Nucleus accumbens (tissue), 56 donors: Measurements from ENCODE around the gene LPP.
A peak's percentile ranks its signal among the peaks of the same experiment; 100 is the strongest.
"Not testable (repeated sequence)": the region's sequence is repeated elsewhere in the genome, so short reads cannot be mapped to it uniquely, and the experiment has no call there.

Source experiments
- DNase-seq, 56 donors: peaks; one replicate each; lab custom pipeline; 2025; lab: John Stamatoyannopoulos, UW

LPP gene

DNA sequence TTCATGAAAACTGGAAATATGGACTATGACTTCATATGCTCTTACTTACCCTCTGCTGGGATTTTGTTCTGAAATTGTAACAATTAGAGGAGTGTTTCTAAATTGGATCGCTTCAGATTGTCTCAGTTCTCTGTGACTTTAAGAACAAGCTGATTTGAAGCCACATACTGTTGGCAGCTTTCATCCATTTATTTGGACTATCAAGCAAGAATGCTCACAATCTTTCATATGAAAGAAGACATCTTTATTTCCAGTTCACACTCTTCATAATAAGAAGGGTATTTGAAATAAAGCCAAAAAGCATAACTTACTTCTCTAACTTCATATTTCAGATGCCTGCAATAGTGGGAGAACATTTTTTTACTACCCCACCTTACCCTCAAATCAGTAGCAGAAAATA lies 526.2 kb downstream of the LPP start:
- no peak for DNase-seq

GRCh38 chr3:188680605-188681004 lies 526.6 kb downstream of the LPP start:
- DNase-seq = no peak

DNA sequence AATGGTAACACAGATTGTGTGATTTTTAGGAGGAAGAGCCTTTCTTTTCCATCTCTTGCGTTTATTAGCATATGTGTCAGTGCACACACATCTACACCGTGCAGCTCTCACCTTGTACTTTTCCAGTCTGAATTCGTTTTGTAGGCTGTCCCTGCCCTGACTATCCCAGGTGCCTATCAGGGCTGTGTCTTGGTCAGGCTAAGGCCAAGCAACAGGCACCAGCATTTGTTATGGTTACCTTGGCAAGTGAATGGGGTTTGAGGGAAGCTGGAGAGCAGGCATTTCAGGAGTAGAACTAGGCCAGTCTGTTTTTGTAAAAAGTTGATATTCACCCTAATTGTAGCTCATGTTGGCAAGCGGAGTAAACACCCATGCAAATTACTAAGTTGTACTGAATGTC lies 528.4 kb downstream of the LPP start:
- DNase-seq = no peak

- no peak for DNase-seq
Measured at GRCh38 chr3:188683032-188683521, 529.1 kb downstream of the LPP start.

GRCh38 chr3:188684276-188684675 lies 530.3 kb downstream of the LPP start:
- no peak for DNase-seq

GRCh38 chr3:188685789-188686188 lies 531.8 kb downstream of the LPP start:
- no peak for DNase-seq

DNA sequence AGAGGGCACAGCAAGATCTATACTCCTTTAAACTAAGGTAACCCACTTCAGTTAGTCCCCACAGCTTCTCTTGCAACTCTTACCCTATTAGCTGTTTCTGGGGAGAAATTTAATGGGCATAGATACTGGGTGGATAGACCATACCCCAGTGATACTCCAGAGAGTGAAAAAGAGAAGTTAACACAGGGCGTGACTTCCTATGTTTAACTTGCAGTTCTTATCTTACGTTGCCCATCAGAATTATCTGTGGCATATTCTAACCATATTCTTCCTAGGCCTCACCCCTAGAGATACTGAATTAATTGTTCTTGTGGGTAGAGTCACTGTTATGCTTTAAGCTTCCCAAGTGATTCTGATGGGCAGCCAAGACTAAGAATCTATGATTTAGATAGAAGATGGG lies 532.4 kb downstream of the LPP start:
- no peak for DNase-seq

DNA sequence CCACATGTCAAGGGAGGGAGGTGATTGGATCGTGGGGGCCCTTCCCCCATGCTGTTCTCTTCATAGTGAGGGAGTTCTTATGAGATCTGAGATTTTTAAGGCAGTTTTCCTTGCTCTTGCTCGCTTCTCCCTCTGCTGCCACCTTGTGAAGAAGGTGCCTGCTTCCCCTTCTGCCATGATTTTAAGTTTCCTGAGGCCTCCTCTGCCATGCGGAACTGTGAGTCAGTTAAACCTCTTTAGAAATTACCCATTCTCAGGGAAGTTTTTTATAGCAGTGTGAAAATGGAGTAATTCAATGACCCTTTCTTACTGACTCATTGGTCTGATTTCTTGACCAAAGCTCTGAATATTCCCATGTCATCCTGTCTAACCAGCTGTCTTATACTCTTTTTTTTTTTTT lies 533.4 kb downstream of the LPP start:
- DNase-seq = peak in 7 of 56 donors; percentile 1 to 22 (median 8)

GRCh38 chr3:188689101-188689574 lies 535.2 kb downstream of the LPP start:
- no peak for DNase-seq

DNA sequence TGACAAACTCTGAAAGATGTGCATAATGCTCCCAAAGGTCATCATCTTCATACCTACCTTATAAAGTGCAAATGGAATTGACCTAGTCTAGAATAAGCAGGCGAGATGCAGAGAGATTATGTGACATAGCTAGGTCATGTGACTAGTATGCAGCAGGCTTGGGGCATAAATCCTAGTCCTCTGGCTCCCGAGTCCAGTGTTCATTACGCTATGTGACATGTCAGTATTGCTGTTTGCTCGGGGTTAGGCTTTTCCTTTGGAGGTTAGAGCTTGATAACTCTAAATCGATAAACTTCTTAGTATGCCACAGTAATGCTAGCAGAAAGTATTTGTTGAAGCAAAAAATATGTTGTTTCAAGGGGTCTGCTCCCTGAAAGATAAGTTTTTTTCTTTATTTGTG lies 536.1 kb downstream of the LPP start:
- DNase-seq = no peak

- no peak for DNase-seq
Measured at GRCh38 chr3:188691004-188691403, 537.0 kb downstream of the LPP start.

GRCh38 chr3:188691665-188692064 lies 537.7 kb downstream of the LPP start:
- DNase-seq = no peak

DNA sequence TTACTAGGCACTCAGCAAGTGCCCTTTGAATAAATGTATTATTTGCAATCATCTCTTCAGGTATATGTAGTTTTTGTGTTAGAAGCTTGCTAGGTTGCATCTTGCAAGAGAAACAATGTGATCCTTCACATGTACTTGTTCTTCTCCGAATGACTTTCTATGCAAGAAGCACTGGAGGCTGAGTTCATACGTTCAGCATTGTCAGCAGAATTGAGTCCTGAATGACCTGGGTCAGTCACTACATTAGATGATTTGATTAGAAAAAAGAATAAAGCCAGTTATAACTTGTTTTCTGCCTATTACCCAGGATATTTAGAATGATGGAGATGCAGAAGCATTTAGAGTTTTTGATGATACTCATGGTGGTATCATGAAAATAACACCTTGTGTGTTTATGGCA lies 538.7 kb downstream of the LPP start:
- no peak for DNase-seq

DNA sequence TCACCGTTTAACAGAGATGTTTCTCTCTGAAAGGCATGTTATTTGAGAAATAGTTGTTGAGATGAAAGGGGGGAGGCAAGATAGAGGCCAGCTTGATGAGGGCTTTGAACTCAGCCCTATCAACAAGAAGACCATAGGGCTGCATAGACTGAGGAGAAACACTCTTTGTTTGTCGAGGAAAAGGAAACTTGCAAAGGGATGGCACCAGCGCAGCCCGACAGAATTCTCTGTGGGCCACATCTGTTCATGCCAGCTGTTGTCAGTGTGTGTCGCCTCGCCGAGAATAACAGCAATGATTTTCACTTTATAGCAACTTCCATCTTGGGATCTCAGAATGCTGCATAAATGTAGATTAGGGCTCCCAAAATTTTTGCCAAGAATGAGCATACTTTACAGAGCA lies 539.5 kb downstream of the LPP start:
- peak in 6 of 56 donors; percentile 3 to 26 (median 8) for DNase-seq

GRCh38 chr3:188695241-188695640 lies 541.3 kb downstream of the LPP start:
- no peak for DNase-seq

- no peak for DNase-seq
Measured at GRCh38 chr3:188697127-188697526, 543.2 kb downstream of the LPP start.

- DNase-seq = no peak
Measured at GRCh38 chr3:188698436-188698835, 544.5 kb downstream of the LPP start.

DNA sequence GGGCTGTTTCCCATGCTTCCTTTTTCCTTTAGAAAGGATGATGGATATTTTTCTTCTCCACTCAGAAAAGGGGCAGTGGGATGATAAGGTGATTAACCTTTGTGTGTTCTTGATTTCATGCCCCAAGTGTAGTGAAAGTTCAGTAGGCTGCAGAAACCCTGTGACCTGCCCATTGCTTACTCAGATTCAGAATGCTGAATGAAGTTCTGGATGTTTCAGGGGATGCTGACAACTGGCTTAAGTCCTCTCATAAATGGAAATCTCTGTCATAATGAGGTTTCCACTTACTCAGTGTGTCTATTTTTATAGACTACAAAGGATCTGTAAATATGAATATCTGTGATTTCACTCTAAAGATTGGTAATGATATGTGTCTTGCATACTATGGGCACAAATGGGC lies 546.5 kb downstream of the LPP start:
- no peak for DNase-seq

- DNase-seq = no peak
Measured at GRCh38 chr3:188700918-188701317, 547.0 kb downstream of the LPP start.

DNA sequence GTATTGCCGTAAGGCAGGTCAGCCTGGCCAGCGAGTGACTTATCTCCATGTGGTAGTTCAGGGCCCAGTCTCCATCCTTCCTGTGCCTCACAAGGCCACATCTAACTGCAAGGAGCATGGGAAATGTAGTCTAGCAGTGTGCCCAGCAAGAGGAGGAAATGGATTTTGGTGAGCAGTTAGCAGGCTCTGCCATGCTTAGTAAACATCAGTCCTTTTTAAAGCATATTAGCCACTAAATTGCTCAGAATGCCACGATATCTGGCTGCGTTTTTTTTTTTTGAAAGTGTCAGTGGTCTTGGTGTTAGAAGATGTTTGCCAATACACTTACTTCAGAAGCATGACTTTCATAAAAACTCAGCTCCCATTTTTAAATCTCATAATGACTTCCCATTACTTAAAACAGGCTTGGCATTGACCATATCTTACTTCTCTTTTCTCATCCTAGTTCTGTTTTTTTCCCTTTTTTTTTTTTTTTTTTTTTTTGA lies 547.6 kb downstream of the LPP start:
- no peak for DNase-seq

- DNase-seq = not testable (repeated sequence)
Measured at GRCh38 chr3:188702028-188702427, 548.1 kb downstream of the LPP start.

GRCh38 chr3:188706176-188706575 lies 552.2 kb downstream of the LPP start:
- no peak for DNase-seq

DNA sequence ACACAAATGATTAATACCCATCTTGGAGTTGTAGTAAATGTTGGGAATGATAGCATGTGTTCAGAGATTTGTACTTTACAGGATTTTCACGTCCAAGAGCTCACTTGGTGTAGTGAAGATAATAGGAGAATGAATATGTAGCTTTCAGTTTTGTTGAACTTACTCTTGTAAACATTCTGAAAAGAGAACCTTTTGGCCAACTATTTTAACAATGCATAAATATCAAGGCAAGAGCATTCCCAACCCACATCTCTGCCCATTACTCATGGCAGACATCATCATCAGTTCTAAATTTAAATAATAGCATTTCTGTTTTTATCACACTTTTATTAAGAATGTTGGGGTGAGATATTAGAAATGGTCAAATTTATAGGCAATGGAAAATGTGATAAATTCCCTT lies 552.6 kb downstream of the LPP start:
- DNase-seq = no peak
